Endothelial cell of umbilical vein (primary cell): ENCODE results near the gene GP5. TPM values are rescaled to one million over a fixed set of nuclear protein-coding genes. Genes with fewer than 3 reads are reported as not detected.

ENCODE experiments used
- BruUV-seq: library from RNA; stranded (reverse); fragments of 400-500 nt; replicated peaks from 2 replicates; lab custom pipeline; 2021; lab: Mats Ljungman, UMichigan
- CTCF ChIA-PET: fragments of 300-600, 350-600 bp; sonication (Branson Sonifier 250); formaldehyde crosslinking; loops from one replicate; lab custom pipeline; 2021; ENCODE audit warnings: antibody characterized with exemption, inconsistent platforms; lab: Charles Lee
- POLR2A ChIA-PET: fragments of 300-600, 350-600 bp; sonication (Branson Sonifier 250); formaldehyde crosslinking; loops from one replicate; lab custom pipeline; 2021; ENCODE audit warnings: antibody characterized with exemption, inconsistent platforms; lab: Charles Lee
- DNase-seq: peaks from one replicate; pipeline ENCODE4 v3.0.0-alpha.2; 2011; ENCODE audit warnings: low read depth, low spot score
- FAIRE-seq: peaks from 2 replicates; lab custom pipeline; 2011; peaks lifted over from hg19 to GRCh38; lab: Jason Lieb, UNC
- H2AFZ ChIP-seq: 2 replicates; pipeline ENCODE4 v1.6.0; 2012; ENCODE audit warnings: low read depth, low read length, control low read depth, inconsistent platforms
- H3K27ac ChIP-seq: 2 replicates; pipeline ENCODE4 v1.5.1; 2011; ENCODE audit warnings: low read depth, mild to moderate bottlenecking, control low read depth, low read length, moderate library complexity; ENCODE audit not compliant: insufficient read depth
- H3K27me3 ChIP-seq, 2 experiments: 2 replicates each; pipeline versions ENCODE4 v1.6.0 to v1.6.1; 2011; ENCODE audit warnings: low read length in 2 of 2, mixed read lengths in 1 of 2; ENCODE audit not compliant: control insufficient read depth in 2 of 2, insufficient read depth in 2 of 2
- H3K36me3 ChIP-seq, 2 experiments: 2 replicates in 1 of 2; 3 replicates in 1 of 2; pipeline ENCODE4 v1.5.1; 2011; ENCODE audit warnings: low read length in 2 of 2, mild to moderate bottlenecking in 1 of 2, moderate library complexity in 1 of 2; ENCODE audit not compliant: control insufficient read depth in 2 of 2, insufficient read depth in 2 of 2; ENCODE audit errors: extremely low read depth in 1 of 2
- H3K4me1 ChIP-seq: 3 replicates; pipeline ENCODE4 v1.5.1; 2011; ENCODE audit warnings: mild to moderate bottlenecking, low read length; ENCODE audit not compliant: control insufficient read depth, insufficient read depth; ENCODE audit errors: extremely low read depth
- H3K4me2 ChIP-seq: 2 replicates; pipeline ENCODE4 v1.6.1; 2011; ENCODE audit warnings: low read length, control low read depth, mixed read lengths; ENCODE audit not compliant: insufficient read depth
- H3K4me3 ChIP-seq, 3 experiments: fragments of 200-600 bp in 1 of 3; sonication (generic), shearing (Covaris generic) in 1 of 3; replicated peaks in 1 of 3; 2 replicates each; pipeline ENCODE4 v1.5.1; 2011 to 2016; ENCODE audit warnings: control low read depth in 3 of 3, low read length in 3 of 3, mild to moderate bottlenecking in 2 of 3, inconsistent platforms in 1 of 3, low read depth in 1 of 3, moderate library complexity in 1 of 3; ENCODE audit not compliant: insufficient read depth in 1 of 3
- H3K79me2 ChIP-seq: 2 replicates; pipeline ENCODE4 v1.6.0; 2012; ENCODE audit warnings: low read length, inconsistent platforms; ENCODE audit not compliant: control insufficient read depth, insufficient read depth
- H3K9ac ChIP-seq: replicated peaks from 2 replicates; pipeline ENCODE3; 2011; ENCODE audit warnings: low read length, control low read depth; ENCODE audit not compliant: insufficient read depth; ENCODE audit errors: extremely low read depth
- H3K9me1 ChIP-seq: replicated peaks from 3 replicates; pipeline ENCODE4 v1.6.0; 2011; ENCODE audit warnings: mild to moderate bottlenecking, low read length; ENCODE audit not compliant: control insufficient read depth, insufficient read depth; ENCODE audit errors: extremely low read depth
- H3K9me3 ChIP-seq: replicated peaks from 2 replicates; pipeline ENCODE4 v1.5.1; 2012; ENCODE audit warnings: low read length, inconsistent platforms; ENCODE audit not compliant: control insufficient read depth, insufficient read depth
- H4K20me1 ChIP-seq: replicated peaks from 2 replicates; pipeline ENCODE3; 2011; ENCODE audit warnings: mild to moderate bottlenecking, low read length; ENCODE audit not compliant: control insufficient read depth, insufficient read depth; ENCODE audit errors: extremely low read depth
- EZH2 ChIP-seq: IDR thresholded peaks from 2 replicates; pipeline ENCODE4 v1.6.1; 2012; ENCODE audit warnings: borderline replicate concordance, low read depth, mild to moderate bottlenecking, moderate library complexity, low read length, inconsistent platforms; ENCODE audit not compliant: severe bottlenecking
- FOS ChIP-seq: IDR thresholded peaks from 2 replicates; pipeline ENCODE4 v1.6.1; 2011; ENCODE audit warnings: mild to moderate bottlenecking, low read length, moderate library complexity, borderline replicate concordance; ENCODE audit not compliant: insufficient read depth
- GATA2 ChIP-seq: IDR thresholded peaks from 2 replicates; pipeline ENCODE4 v1.7.0; 2011; ENCODE audit warnings: low read depth, mild to moderate bottlenecking, moderate library complexity, mixed read lengths, low read length; ENCODE audit not compliant: insufficient read length, insufficient read depth
- JUN ChIP-seq: IDR thresholded peaks from 2 replicates; pipeline ENCODE4 v1.6.1; 2011; ENCODE audit warnings: borderline replicate concordance, low read depth; ENCODE audit not compliant: insufficient read length, insufficient read depth
- MYC ChIP-seq: IDR thresholded peaks from one replicate; pipeline ENCODE4 v1.6.1; 2011; ENCODE audit warnings: mild to moderate bottlenecking, low read depth, low read length
- POLR2A ChIP-seq: IDR thresholded peaks from 2 replicates; pipeline ENCODE4 v1.6.1; 2012; ENCODE audit warnings: low read depth, mild to moderate bottlenecking, control low read depth, low read length
- POLR2AphosphoS5 ChIP-seq: IDR thresholded peaks from 2 replicates; pipeline ENCODE4 v1.6.1; 2012; ENCODE audit warnings: low read depth, mild to moderate bottlenecking, control low read depth, low read length, moderate library complexity; ENCODE audit not compliant: insufficient read depth
- dilution Hi-C: fragments of 300-500 bp; cut with MboI; formaldehyde crosslinking; loops from one replicate; pipeline ENCODE4 v1.15.0; 2019; ENCODE audit warnings: low sequenced_read_pairs; ENCODE audit not compliant: extremely low pct_ligation_motif_present
- intact Hi-C: fragments of 100-400 bp; cut with micrococcal nuclease; formaldehyde crosslinking; loops from one replicate; pipeline ENCODE4 v1.10.0; 2022
- polyA plus RNA-seq, 4 experiments: library from polyadenylated mRNA; depleted of rRNA in 3 of 4; stranded (reverse) in 3 of 4; unstranded in 1 of 4; fragments of >200 nt; gene quantifications; 2 replicates each; pipeline versions ENCODE4 v1.2.1 to v1.2.3, GENCODE V29; 2011 to 2012; ENCODE audit warnings: missing spikeins in 1 of 4
- total RNA-seq: library from RNA; stranded (reverse); gene quantifications from 2 replicates; pipeline ENCODE4 v1.2.3, GENCODE V29; 2021
- TF ChIP-seq, protein P1 (sequence below), 2 donors: IDR thresholded peaks; 1 replicate in 1 of 2; 2 replicates in 1 of 2; pipeline ENCODE4 v1.5.1; 2011; ENCODE audit warnings: low read length in 2 of 2, mild to moderate bottlenecking in 2 of 2, moderate library complexity in 2 of 2, control low read depth in 1 of 2, inconsistent platforms in 1 of 2, low read depth in 1 of 2; ENCODE audit not compliant: insufficient read depth in 1 of 2; ENCODE audit errors: extremely low read depth in 1 of 2
- TF ChIP-seq, protein P2 (sequence below): IDR thresholded peaks from 2 replicates; pipeline ENCODE4 v1.6.1; 2011; ENCODE audit not compliant: insufficient read depth, insufficient read length

The GP5 gene
- total and polyA plus RNA-seq, 2 donors (not counting 3 experiments of a cell fraction or from before 2014, with no cell fraction given) = 0.06 to 0.11 TPM

DNA sequence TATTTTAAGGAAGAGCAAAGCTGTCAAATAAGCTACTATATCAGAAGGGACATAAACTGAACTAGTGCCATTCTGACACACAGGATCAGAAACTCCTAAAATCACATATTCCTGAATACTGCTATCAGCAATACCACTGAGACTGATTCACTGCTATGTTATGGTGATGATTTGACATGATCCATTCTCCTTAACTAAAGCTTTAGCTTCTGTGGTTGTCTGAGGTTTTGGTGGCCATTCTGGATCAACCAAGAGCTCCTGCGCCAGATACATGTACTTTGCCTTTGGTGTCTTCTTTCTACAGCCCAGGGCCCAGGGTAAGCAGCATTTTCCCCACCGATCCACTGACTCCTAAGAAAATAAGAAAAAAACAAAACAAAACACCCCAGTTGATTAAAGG, 6.7 kb upstream of the GP5 start:
- H3K4me2 ChIP-seq = no peak overlapping the region
- no peaks in the 10 kb centered on the region for H3K79me2 ChIP-seq
- H3K9ac ChIP-seq = no peak overlapping the region
- no peak overlapping the region for H2AFZ ChIP-seq
- intact Hi-C loops = no loop called here
- no peaks in the 10 kb centered on the region for H4K20me1 ChIP-seq
- H3K4me3 ChIP-seq = no peak overlapping the region
- no TSS peak for BruUV-seq
- dilution Hi-C loops = no loop called here
- H3K27me3 ChIP-seq = no peaks in the 10 kb centered on the region
- no peaks in the 10 kb centered on the region for H3K9me1 ChIP-seq
- DNase-seq (no peak), FAIRE-seq (no peak)
- H3K4me1 ChIP-seq = no peaks in the 10 kb centered on the region
- POLR2A ChIA-PET = no interaction called here
- TF ChIP-seq GATA2 = no peak
- no peak for TF ChIP-seq JUN
- TF ChIP-seq POLR2AphosphoS5 = no peak
- TF ChIP-seq EZH2 = no peak
- TF ChIP-seq, protein P1, sequence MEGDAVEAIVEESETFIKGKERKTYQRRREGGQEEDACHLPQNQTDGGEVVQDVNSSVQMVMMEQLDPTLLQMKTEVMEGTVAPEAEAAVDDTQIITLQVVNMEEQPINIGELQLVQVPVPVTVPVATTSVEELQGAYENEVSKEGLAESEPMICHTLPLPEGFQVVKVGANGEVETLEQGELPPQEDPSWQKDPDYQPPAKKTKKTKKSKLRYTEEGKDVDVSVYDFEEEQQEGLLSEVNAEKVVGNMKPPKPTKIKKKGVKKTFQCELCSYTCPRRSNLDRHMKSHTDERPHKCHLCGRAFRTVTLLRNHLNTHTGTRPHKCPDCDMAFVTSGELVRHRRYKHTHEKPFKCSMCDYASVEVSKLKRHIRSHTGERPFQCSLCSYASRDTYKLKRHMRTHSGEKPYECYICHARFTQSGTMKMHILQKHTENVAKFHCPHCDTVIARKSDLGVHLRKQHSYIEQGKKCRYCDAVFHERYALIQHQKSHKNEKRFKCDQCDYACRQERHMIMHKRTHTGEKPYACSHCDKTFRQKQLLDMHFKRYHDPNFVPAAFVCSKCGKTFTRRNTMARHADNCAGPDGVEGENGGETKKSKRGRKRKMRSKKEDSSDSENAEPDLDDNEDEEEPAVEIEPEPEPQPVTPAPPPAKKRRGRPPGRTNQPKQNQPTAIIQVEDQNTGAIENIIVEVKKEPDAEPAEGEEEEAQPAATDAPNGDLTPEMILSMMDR (IDR thresholded peaks at IDR 0.05; ENCODE audit: extremely low read depth in 1 of 2, insufficient read depth in 1 of 2, low read depth in 1 of 2, low read length in 2 of 2) = no peak
- no peak for TF ChIP-seq MYC
- TF ChIP-seq POLR2A = no peak
- TF ChIP-seq FOS = no peak
- TF ChIP-seq, protein P2, sequence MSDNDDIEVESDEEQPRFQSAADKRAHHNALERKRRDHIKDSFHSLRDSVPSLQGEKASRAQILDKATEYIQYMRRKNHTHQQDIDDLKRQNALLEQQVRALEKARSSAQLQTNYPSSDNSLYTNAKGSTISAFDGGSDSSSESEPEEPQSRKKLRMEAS = no peak
- no peaks in the 10 kb centered on the region for H3K9me3 ChIP-seq
- H3K27ac ChIP-seq = no peak overlapping the region
- peaks cover 0 to 3% of the 10 kb centered on the region in 2 experiments for H3K36me3 ChIP-seq
- CTCF ChIA-PET = interaction anchor here (1.0 to 5.7 kb wide), 9 partner anchors 11 to 740 kb away, joined by 3 to 72 read pairs (median 8); partner anchors contain the start of gene CPN2
